ENCODE results near the gene LRRC28. TPM values are rescaled to one million over a fixed set of nuclear protein-coding genes. Genes with fewer than 3 reads are reported as not detected.

Gene LRRC28
- total RNA-seq, 1 donor from 2014 or later, result 26.9 TPM

DNA sequence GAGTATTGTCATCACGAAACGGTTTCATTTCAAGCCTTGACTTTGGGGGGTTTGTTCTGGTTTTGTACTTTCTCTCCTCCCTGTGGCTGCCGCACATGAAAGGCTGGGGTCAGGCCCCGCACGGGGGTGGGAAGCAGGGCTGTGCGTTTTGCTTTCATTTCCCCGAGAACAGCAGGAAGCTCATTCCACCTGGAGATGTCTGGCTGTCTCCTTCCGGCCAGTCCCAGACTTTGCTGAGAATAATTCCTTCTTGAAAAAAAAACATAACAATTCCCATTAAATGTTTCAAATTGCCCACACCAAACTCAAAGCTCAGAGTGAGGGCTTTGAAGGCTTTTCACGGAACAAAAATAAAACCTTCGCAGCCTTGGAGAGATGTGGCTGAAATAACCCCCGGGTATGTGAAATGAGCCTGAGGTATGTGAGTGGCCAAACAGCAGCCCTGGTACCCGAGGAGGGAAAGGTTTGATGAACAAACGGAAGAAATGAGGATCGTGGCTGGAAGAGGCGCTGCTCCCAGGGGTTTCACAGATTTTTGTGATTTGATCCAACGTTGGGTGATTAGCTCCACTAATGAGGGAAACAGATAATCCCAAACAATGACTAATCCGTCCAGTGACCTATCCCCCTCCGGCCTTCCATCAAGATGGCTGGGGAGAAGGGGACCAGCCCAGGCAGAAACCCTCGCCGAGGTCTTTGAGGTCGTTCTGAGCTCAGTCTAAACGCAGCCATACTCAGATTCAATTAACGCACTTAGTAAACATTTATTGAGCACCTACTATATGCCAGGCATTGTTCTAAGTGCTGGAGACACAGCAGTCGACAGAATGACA lies 187.6 kb downstream of the LRRC28 start:
- H3K4me1 Mint-ChIP-seq (ENCODE audit: unreplicated experiment), result peaks cover 31% of the 10 kb centered on the region
- H3K36me3 Mint-ChIP-seq, result no peaks in the 10 kb centered on the region
- H3K4me3 Mint-ChIP-seq, result no peak overlapping the region
- peak overlapping the region; percentile 29 for H3K27ac Mint-ChIP-seq
- DNase-seq (ENCODE audit: extremely low spot score, unreplicated experiment), result peak; percentile 56
- TF ChIP-seq, protein P1, sequence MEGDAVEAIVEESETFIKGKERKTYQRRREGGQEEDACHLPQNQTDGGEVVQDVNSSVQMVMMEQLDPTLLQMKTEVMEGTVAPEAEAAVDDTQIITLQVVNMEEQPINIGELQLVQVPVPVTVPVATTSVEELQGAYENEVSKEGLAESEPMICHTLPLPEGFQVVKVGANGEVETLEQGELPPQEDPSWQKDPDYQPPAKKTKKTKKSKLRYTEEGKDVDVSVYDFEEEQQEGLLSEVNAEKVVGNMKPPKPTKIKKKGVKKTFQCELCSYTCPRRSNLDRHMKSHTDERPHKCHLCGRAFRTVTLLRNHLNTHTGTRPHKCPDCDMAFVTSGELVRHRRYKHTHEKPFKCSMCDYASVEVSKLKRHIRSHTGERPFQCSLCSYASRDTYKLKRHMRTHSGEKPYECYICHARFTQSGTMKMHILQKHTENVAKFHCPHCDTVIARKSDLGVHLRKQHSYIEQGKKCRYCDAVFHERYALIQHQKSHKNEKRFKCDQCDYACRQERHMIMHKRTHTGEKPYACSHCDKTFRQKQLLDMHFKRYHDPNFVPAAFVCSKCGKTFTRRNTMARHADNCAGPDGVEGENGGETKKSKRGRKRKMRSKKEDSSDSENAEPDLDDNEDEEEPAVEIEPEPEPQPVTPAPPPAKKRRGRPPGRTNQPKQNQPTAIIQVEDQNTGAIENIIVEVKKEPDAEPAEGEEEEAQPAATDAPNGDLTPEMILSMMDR (conservative IDR thresholded peaks at IDR 0.05), result no peak
- no peaks in the 10 kb centered on the region for H3K9me3 Mint-ChIP-seq
- H3K27me3 Mint-ChIP-seq, result no peaks in the 10 kb centered on the region

GRCh38 chr15:99439524-99439835 lies 188.2 kb downstream of the LRRC28 start:
- Mint-ChIP-seq H3K4me1 (ENCODE audit: unreplicated experiment) (peaks cover 28% of the 10 kb centered on the region), H3K9me3 (no peaks in the 10 kb centered on the region), H3K36me3 (no peaks in the 10 kb centered on the region), H3K4me3 (no peak overlapping the region), H3K27ac (no peak overlapping the region), H3K27me3 (no peaks in the 10 kb centered on the region)
- no peak for DNase-seq (ENCODE audit: extremely low spot score, unreplicated experiment)
- TF ChIP-seq, protein P1 (conservative IDR thresholded peaks at IDR 0.05), result no peak

DNA sequence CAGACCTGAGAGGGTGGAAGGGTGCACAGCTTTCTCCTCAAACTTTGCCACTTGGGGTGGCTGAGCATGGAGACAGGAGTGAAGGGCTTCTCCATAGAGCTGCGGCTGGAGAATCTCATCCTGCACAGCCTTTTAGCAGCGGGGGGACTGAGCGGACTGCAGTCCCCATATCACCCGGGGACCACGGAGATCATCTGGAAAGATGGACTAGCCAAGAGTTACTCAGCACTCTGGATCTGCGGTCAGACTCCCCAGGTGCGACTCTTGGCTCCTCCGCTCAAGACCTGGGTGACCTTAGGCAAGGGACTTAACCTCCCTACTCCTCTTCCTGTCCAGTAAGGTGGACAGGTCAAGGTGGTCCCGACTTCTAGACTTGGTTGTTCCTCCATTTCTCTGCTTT lies 188.7 kb downstream of the LRRC28 start:
- no peak overlapping the region for H3K4me3 Mint-ChIP-seq
- DNase-seq (ENCODE audit: extremely low spot score, unreplicated experiment), result no peak
- H3K4me1 Mint-ChIP-seq (ENCODE audit: unreplicated experiment), result peaks cover 28% of the 10 kb centered on the region
- no peaks in the 10 kb centered on the region for H3K9me3 Mint-ChIP-seq
- H3K27ac Mint-ChIP-seq, result no peak overlapping the region
- no peaks in the 10 kb centered on the region for H3K36me3 Mint-ChIP-seq
- TF ChIP-seq, protein P1 (conservative IDR thresholded peaks at IDR 0.05), result no peak
- H3K27me3 Mint-ChIP-seq, result no peaks in the 10 kb centered on the region

Other genes starting within 250 kb of the LRRC28 start
- not detected in 2 replicates for gene PGPEP1L, start 243.7 kb upstream of the LRRC28 start, total RNA-seq (ENCODE audit: low replicate concordance)
- gene SYNM, start 146.4 kb upstream of the LRRC28 start, total RNA-seq (ENCODE audit: low replicate concordance), result 2.2 and 4.1 TPM in 2 replicates
- 18.8 and 26.4 TPM in 2 replicates for gene TTC23, start 1.9 kb upstream of the LRRC28 start, total RNA-seq (ENCODE audit: low replicate concordance)

All from type B pancreatic cell (in vitro differentiated cells).